GM21367 (cell line): ENCODE measurements around the gene SCNN1A.

Source experiments
- ATAC-seq: cut with Tn5 transposase; IDR thresholded peaks from one replicate; pipeline ENCODE4 v1.9.1; 2021; ENCODE audit not compliant: unreplicated experiment

SCNN1A gene

GRCh38 chr12:6301721-6302120 lies 73.6 kb downstream of the SCNN1A start:
- ATAC-seq = no peak

- ATAC-seq = no peak
Measured at GRCh38 chr12:6297170-6297569, 78.2 kb downstream of the SCNN1A start.
